Ascending aorta (tissue), 2 donors: ENCODE measurements around the gene MINAR2. TPM values are rescaled to one million over a fixed set of nuclear protein-coding genes. Genes with fewer than 3 reads are reported as not detected.

Experiments used
- DNase-seq, 2 donors: peaks; one replicate each; pipeline ENCODE4 v3.0.0-alpha.2; 2019; ENCODE audit warnings: low spot score in 2 of 2
- H3K27ac ChIP-seq, 2 donors: fragments of 200-600 bp; sonication (generic); one replicate each; pipeline ENCODE4 v1.5.1; 2016 to 2017; ENCODE audit warnings: mild to moderate bottlenecking in 1 of 2
- H3K27me3 ChIP-seq: fragments of 200-600 bp; sonication (generic); one replicate; pipeline ENCODE4 v1.5.1; 2017
- H3K36me3 ChIP-seq, 2 donors: fragments of 200-600 bp; sonication (generic); one replicate each; pipeline ENCODE4 v1.5.1; 2016
- H3K4me1 ChIP-seq, 2 donors: fragments of 200-600 bp; sonication (generic); one replicate each; pipeline ENCODE4 v1.5.1; 2016 to 2017; ENCODE audit warnings: mild to moderate bottlenecking in 1 of 2
- H3K4me3 ChIP-seq, 2 donors: fragments of 200-600 bp; sonication (generic); one replicate each; pipeline ENCODE4 v1.5.1; 2016 to 2017; ENCODE audit warnings: mild to moderate bottlenecking in 1 of 2
- H3K9me3 ChIP-seq, 2 donors: fragments of 200-600 bp; sonication (generic); one replicate each; pipeline ENCODE4 v1.5.1; 2016
- intact Hi-C: fragments of 100-400 bp; cut with DNase I; formaldehyde crosslinking; loops from one replicate; pipeline ENCODE4 v1.15.1; 2023
- total RNA-seq: library from RNA; depleted of rRNA; stranded (reverse); fragments of >200 nt; gene quantifications from one replicate; pipeline ENCODE4 v1.1.0, GENCODE V29; 2016
- TF ChIP-seq, protein P1 (sequence below), 3 experiments: fragments of 200-600 bp in 2 of 3; fragments of 450-650 bp in 1 of 3; sonication (generic) in 2 of 3; IDR thresholded peaks; one replicate each; pipeline ENCODE4 v1.5.1; 2016 to 2019; ENCODE audit warnings: antibody characterized with exemption in 3 of 3, mild to moderate bottlenecking in 1 of 3, moderate library complexity in 1 of 3

Gene MINAR2
- total RNA-seq, 1 donor from 2014 or later: not detected

DNA sequence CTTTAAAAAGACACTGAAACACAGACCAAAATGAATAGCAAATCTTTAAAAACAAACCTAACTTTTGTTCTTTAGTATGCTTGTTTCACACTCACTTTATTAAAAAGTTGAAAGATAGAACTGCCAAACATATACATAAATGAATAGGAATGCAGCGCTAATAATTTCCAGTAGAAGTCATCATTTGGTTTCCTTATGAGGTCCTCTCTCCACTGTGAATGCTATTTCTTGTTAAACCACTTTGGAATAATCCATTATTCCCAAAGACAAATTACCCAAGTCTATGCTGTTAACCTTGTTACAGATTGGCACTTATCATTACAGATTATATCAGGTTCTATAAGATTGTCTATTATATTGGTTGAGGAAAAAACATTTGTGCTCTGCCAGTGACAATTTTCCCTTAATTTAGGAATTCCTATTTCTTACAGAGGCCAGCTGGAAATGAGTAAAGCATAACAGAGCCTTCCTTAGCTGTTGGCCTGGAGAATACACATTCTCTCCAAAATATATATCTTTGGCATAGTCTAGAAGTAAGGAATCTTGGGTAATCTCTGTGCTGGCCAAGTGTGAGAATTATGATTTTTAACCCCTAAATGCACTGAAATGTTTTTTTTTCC lies 29.3 kb upstream of the MINAR2 start:
- Histone ChIP-seq H3K9me3 (no peaks in the 10 kb centered on the region), H3K36me3 (no peaks in the 10 kb centered on the region), H3K4me1 (no peaks in the 10 kb centered on the region), H3K27ac (no peak overlapping the region), H3K27me3 (no peaks in the 10 kb centered on the region), H3K4me3 (no peak overlapping the region)
- TF ChIP-seq, protein P1, sequence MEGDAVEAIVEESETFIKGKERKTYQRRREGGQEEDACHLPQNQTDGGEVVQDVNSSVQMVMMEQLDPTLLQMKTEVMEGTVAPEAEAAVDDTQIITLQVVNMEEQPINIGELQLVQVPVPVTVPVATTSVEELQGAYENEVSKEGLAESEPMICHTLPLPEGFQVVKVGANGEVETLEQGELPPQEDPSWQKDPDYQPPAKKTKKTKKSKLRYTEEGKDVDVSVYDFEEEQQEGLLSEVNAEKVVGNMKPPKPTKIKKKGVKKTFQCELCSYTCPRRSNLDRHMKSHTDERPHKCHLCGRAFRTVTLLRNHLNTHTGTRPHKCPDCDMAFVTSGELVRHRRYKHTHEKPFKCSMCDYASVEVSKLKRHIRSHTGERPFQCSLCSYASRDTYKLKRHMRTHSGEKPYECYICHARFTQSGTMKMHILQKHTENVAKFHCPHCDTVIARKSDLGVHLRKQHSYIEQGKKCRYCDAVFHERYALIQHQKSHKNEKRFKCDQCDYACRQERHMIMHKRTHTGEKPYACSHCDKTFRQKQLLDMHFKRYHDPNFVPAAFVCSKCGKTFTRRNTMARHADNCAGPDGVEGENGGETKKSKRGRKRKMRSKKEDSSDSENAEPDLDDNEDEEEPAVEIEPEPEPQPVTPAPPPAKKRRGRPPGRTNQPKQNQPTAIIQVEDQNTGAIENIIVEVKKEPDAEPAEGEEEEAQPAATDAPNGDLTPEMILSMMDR (IDR thresholded peaks at IDR 0.05): no peak
- no peak for DNase-seq
- intact Hi-C loops: no loop called here

DNA sequence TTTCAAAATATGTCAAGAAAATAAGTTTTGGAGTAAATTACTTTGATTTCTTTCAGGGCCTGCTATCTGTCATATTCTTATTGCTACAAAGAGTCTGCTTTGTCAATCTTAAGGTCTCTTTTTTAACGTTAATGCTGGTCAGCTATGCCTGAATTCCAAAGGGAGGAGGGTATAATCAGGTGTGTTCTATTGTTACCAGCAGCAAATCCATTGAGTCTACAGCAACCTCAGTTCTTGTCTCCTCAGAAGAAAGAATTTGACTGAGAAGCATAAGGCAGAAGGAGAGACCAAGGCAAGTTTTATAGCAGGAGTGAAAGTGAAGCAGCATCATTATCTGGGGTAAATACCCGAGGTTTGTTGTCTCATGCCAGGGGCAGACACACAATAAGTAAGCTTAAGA lies 23.7 kb upstream of the MINAR2 start:
- H3K27me3 ChIP-seq: no peaks in the 10 kb centered on the region
- H3K4me3 ChIP-seq: no peak overlapping the region
- H3K9me3 ChIP-seq: no peaks in the 10 kb centered on the region
- DNase-seq: no peak
- no peaks in the 10 kb centered on the region for H3K36me3 ChIP-seq
- no peak overlapping the region for H3K27ac ChIP-seq
- TF ChIP-seq, protein P1 (IDR thresholded peaks at IDR 0.05): no peak
- intact Hi-C loops: no loop called here
- no peaks in the 10 kb centered on the region for H3K4me1 ChIP-seq

DNA sequence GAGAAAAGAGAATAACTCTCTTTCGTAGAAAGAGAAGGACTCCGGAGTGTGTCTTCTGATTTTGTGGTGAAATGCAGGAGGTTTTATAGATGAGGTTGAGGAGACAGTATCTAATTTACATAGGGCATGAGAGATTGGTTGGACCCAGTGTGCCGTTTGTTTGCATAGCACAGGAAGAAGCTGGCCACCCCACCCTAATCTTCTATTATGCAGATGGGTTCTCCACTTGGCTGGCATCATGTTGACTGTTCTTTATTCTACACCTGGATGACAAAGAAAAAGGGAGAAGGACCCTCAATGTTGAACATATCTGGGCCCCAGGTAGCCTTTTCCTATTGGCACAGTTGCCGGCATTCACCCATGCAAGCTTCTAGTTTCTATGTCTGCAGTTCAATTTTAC lies 23.2 kb upstream of the MINAR2 start:
- intact Hi-C loops: no loop called here
- H3K27ac ChIP-seq: no peak overlapping the region

DNA sequence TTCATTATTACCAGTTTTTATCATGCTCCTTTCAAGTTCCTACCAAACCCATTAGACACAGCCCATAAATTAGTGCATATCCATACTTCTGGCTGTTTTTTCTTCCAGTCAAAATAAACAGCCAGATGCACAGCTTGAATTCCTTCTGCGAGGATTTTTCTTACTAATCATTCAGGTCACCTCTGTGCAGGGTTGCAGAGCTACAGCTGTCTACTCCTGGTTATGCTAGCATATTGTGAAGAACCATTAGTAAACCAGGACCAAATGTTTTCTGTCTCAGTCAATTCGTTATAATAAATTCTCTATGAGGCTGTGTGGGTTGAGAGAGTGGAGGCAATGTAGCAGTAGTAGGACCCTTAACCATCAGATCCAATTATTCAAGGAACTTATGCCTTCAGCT lies 8.1 kb upstream of the MINAR2 start:
- Histone ChIP-seq H3K4me3 (no peak overlapping the region), H3K9me3 (no peaks in the 10 kb centered on the region), H3K27me3 (no peaks in the 10 kb centered on the region), H3K36me3 (no peaks in the 10 kb centered on the region), H3K27ac (no peak overlapping the region), H3K4me1 (no peaks in the 10 kb centered on the region)
- TF ChIP-seq, protein P1 (IDR thresholded peaks at IDR 0.05): no peak
- intact Hi-C loops: no loop called here
- no peak for DNase-seq

More for the DNA sequence above, 23.2 kb upstream of the MINAR2 start:
- TF ChIP-seq, protein P1 (IDR thresholded peaks at IDR 0.05): no peak
- Histone ChIP-seq H3K4me3 (no peak overlapping the region), H3K36me3 (no peaks in the 10 kb centered on the region), H3K4me1 (no peaks in the 10 kb centered on the region), H3K9me3 (no peaks in the 10 kb centered on the region), H3K27me3 (no peaks in the 10 kb centered on the region)
- no peak for DNase-seq

DNA sequence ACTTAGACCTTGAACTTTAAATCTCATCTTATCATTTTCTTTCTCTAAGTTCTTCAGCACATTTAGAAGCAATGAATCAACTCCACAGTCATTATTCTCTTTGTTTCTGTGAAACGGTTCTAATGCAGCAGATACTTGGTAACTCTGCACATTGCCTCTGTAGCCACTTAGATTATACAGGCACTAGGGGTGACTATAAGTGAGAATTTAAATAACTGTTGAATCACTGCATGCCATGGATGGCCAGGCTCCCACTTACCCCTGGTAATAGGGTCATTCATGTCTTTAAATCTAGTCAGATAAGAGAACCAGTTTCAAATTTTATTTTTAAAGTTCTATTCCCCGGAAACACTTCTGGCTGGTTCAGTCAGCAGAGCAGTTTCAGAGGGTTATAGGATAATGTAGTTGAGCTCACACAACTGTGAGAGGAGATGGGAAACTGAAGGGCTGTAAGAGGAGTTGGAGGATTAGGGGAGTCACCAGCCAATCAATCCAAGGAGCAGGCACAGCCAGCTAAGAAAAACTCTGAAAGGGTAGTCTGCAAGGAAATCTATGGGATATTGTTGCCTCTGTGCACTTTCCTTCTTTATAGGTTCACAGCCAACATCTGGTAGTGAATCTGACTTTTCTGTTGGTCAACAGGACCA lies 4.2 kb upstream of the MINAR2 start:
- no peaks in the 10 kb centered on the region for H3K9me3 ChIP-seq
- intact Hi-C loops: no loop called here
- no peaks in the 10 kb centered on the region for H3K27me3 ChIP-seq
- H3K27ac ChIP-seq: no peak overlapping the region
- TF ChIP-seq, protein P1 (IDR thresholded peaks at IDR 0.05): no peak
- DNase-seq: no peak
- H3K4me3 ChIP-seq: no peak overlapping the region
- H3K36me3 ChIP-seq: no peaks in the 10 kb centered on the region
- no peaks in the 10 kb centered on the region for H3K4me1 ChIP-seq
